Esophagus squamous epithelium (tissue), 5 donors: Measurements from ENCODE around the gene PATL1. TPM values are rescaled to one million over a fixed set of nuclear protein-coding genes. Genes with fewer than 3 reads are reported as not detected.

Experiments
- DNase-seq: peaks from one replicate; lab custom pipeline; 2025; lab: John Stamatoyannopoulos, UW
- H3K27ac ChIP-seq, 4 donors: fragments of 200-600 bp; sonication (generic); one replicate each; pipeline ENCODE4 v1.5.1; 2016 to 2019; ENCODE audit warnings: mild to moderate bottlenecking in 1 of 4
- H3K27me3 ChIP-seq, 4 donors: fragments of 200-600 bp; sonication (generic); 1 replicate in 3 of 4; 2 replicates in 1 of 4; pipeline versions ENCODE4 v1.5.1 to v1.6.0; 2017 to 2021; ENCODE audit warnings: antibody characterized with exemption in 1 of 4
- H3K36me3 ChIP-seq, 3 donors: fragments of 200-600 bp; sonication (generic); one replicate each; pipeline ENCODE4 v1.5.1; 2016 to 2019
- H3K4me1 ChIP-seq, 3 donors: fragments of 200-600 bp; sonication (generic); one replicate each; pipeline ENCODE4 v1.5.1; 2017 to 2019
- H3K4me3 ChIP-seq, 4 donors: fragments of 200-600 bp; sonication (generic); 1 replicate in 3 of 4; 2 replicates in 1 of 4; pipeline ENCODE4 v1.5.1; 2016 to 2019; ENCODE audit warnings: mild to moderate bottlenecking in 2 of 4, moderate library complexity in 1 of 4
- H3K9me3 ChIP-seq, 3 donors: fragments of 200-600 bp; sonication (generic); one replicate each; pipeline ENCODE4 v1.5.1; 2016 to 2019
- CTCF ChIP-seq, 6 experiments: fragments of 450-650 bp in 4 of 6; fragments of 200-600 bp in 2 of 6; sonication (generic) in 2 of 6; IDR thresholded peaks; one replicate each; pipeline ENCODE4 v1.5.1; 2016 to 2019; ENCODE audit warnings: antibody characterized with exemption in 6 of 6, mild to moderate bottlenecking in 4 of 6, moderate library complexity in 4 of 6
- POLR2A ChIP-seq, 4 donors: fragments of 450-650 bp; IDR thresholded peaks; one replicate each; pipeline ENCODE4 v1.6.1; 2017; ENCODE audit warnings: antibody characterized with exemption in 4 of 4, mild to moderate bottlenecking in 4 of 4, moderate library complexity in 3 of 4
- WGBS, 2 donors: methylation state at CpG; one replicate each; pipeline ENCODE4 v1.1.5; 2018; 5-methylcytosine and 5-hydroxymethylcytosine counted together
- intact Hi-C: fragments of 100-400 bp; cut with DNase I; formaldehyde crosslinking; loops from one replicate; pipeline ENCODE4 v1.15.0; 2022
- total RNA-seq, 4 donors: library from RNA; depleted of rRNA; stranded (reverse); fragments of >200 nt; gene quantifications; one replicate each; pipeline ENCODE4 v1.1.0, GENCODE V29; 2016
- donor health status: DM: yes; HTN: yes; CAD: no.

The PATL1 gene, protein sequence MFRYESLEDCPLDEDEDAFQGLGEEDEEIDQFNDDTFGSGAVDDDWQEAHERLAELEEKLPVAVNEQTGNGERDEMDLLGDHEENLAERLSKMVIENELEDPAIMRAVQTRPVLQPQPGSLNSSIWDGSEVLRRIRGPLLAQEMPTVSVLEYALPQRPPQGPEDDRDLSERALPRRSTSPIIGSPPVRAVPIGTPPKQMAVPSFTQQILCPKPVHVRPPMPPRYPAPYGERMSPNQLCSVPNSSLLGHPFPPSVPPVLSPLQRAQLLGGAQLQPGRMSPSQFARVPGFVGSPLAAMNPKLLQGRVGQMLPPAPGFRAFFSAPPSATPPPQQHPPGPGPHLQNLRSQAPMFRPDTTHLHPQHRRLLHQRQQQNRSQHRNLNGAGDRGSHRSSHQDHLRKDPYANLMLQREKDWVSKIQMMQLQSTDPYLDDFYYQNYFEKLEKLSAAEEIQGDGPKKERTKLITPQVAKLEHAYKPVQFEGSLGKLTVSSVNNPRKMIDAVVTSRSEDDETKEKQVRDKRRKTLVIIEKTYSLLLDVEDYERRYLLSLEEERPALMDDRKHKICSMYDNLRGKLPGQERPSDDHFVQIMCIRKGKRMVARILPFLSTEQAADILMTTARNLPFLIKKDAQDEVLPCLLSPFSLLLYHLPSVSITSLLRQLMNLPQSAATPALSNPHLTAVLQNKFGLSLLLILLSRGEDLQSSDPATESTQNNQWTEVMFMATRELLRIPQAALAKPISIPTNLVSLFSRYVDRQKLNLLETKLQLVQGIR
- 10 to 100 TPM; 11.2 to 17.9 (median 15.3) TPM for total RNA-seq

DNA sequence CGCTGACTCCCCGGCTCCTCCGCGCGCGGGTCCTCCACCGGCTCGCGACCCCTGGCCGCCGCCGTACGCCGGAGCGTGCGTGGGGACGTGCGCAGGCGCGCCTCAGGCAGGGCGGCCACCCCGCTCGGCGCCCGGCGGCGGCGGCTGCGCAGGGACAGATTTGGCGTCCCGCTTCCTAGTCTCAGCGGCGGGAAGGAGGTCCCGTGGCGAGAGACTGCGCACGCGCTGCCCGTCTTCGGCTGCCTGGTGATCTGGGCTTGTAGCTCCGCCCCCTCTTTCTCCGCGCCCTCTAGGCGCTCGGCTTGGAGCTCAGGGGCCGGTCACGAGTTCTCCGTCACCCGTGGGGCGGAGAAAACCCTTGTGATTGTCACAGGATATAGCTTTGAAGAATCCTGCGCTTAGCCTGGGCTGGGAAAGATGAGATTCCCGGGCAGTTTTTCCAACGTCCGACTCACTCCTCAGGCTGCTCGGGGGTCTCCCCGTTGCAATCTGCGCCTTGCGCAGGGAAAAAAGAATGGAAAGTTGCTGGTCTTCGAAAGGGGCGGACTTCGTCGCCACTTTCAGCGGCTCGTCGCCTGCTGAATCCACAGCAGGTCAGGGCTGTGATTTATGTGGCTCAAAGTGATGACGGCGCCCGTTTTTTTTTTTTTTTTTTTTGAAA lies at the start of gene PATL1:
Gene PATL1 (minus strand): TSS at position 88 of the 661 bp plus-strand sequence. CDS start 142 bp downstream, outside the sequence.
- WGBS, 2 donors: 0% methylated on average over 4 of the region's 68 CpGs; no CpG with 5 or more reads in 1 of the 2 donors
- TF ChIP-seq POLR2A (IDR thresholded peaks at IDR 0.05) (peak in 3 of 4 donors; percentile 62 to 90 (median 79)), CTCF (IDR thresholded peaks at IDR 0.05) (no peak)
- Histone ChIP-seq H3K27me3 (no peaks in the 10 kb centered on the region), H3K9me3 (no peaks in the 10 kb centered on the region), H3K36me3 (peaks cover 4 to 27% (median 14%) of the 10 kb centered on the region in 3 donors), H3K4me3 (peak within 1 kb of the TSS; percentile 91 to 98 (median 94)), H3K27ac (peak within 1 kb of the TSS; percentile 97 to 99 (median 98)), H3K4me1 (peaks cover 13 to 35% (median 22%) of the 10 kb centered on the region in 3 donors)
- intact Hi-C loops: loop anchor here (5.0 kb wide), 1 partner anchor 57 kb away; no protein-coding TSS in a partner anchor
- peak; percentile 90 for DNase-seq

- Histone ChIP-seq H3K27me3 (peaks cover 0 to 6% (median 0%) of the 10 kb centered on the region in 4 donors), H3K27ac (no peak overlapping the region), H3K9me3 (no peaks in the 10 kb centered on the region), H3K4me3 (no peak overlapping the region), H3K4me1 (no peaks in the 10 kb centered on the region), H3K36me3 (no peaks in the 10 kb centered on the region)
- intact Hi-C loops: no loop called here
- TF ChIP-seq CTCF (IDR thresholded peaks at IDR 0.05) (no peak), POLR2A (IDR thresholded peaks at IDR 0.05) (no peak)
- DNase-seq: no peak
- WGBS, 2 donors: 69 to 71% methylated on average over 3 of the region's 3 CpGs
Observed at GRCh38 chr11:59716051-59716450, 47.2 kb upstream of the PATL1 start.

- TF ChIP-seq POLR2A (IDR thresholded peaks at IDR 0.05) (no peak), CTCF (IDR thresholded peaks at IDR 0.05) (no peak)
- WGBS, 2 donors: 71 to 83% methylated on average over 2 of the region's 2 CpGs
- Histone ChIP-seq H3K9me3 (no peaks in the 10 kb centered on the region), H3K27me3 (no peaks in the 10 kb centered on the region), H3K4me3 (no peak within 1 kb of the TSS), H3K27ac (no peak within 1 kb of the TSS), H3K36me3 (no peaks in the 10 kb centered on the region), H3K4me1 (no peaks in the 10 kb centered on the region)
- intact Hi-C loops: no loop called here
- DNase-seq: no peak
Observed at GRCh38 chr11:59713745-59714144, 44.9 kb upstream of the PATL1 start, which contains the start of gene OR10V1. OR10V1 (minus strand) TSS chr11:59713845; CDS start chr11:59713845, 0 bp downstream.

- no peak overlapping the region for H3K4me3 ChIP-seq
- 45 to 69% methylated on average over 3 of the region's 3 CpGs for WGBS, 2 donors
- H3K36me3 ChIP-seq: no peaks in the 10 kb centered on the region
- no peaks in the 10 kb centered on the region for H3K9me3 ChIP-seq
- no peak for DNase-seq
- no peak overlapping the region for H3K27ac ChIP-seq
- peaks cover 0 to 3% (median 0%) of the 10 kb centered on the region in 4 donors for H3K27me3 ChIP-seq
- intact Hi-C loops: no loop called here
- TF ChIP-seq POLR2A (IDR thresholded peaks at IDR 0.05) (no peak), CTCF (IDR thresholded peaks at IDR 0.05) (no peak)
- H3K4me1 ChIP-seq: no peaks in the 10 kb centered on the region
Observed at GRCh38 chr11:59710136-59710847, 41.5 kb upstream of the PATL1 start.
